Activated B cell treated with CpG ODN at 0.5 μM for 24 hours (primary cell): ENCODE data around the gene ARHGAP4. TPM values are rescaled to one million over a fixed set of nuclear protein-coding genes. Genes with fewer than 3 reads are reported as not detected.

Experiments
- ATAC-seq: fragments of 200-7000 bp; cut with Tn5 transposase; one replicate; pipeline ENCODE4 v1.10.0; 2021; ENCODE audit warnings: low read depth, mild to moderate bottlenecking, moderate library complexity
- CTCF ChIA-PET: fragments of 350-600 bp; sonication (Branson Sonifier 250); formaldehyde crosslinking; loops from one replicate; lab custom pipeline; 2021; ENCODE audit warnings: antibody characterized with exemption; lab: Charles Lee
- POLR2A ChIA-PET: fragments of 350-600 bp; sonication (Branson Sonifier 250); formaldehyde crosslinking; loops from one replicate; lab custom pipeline; 2021; ENCODE audit warnings: antibody characterized with exemption; lab: Charles Lee
- DNase-seq: peaks from one replicate; pipeline ENCODE4 v3.0.0; 2022
- H3K27ac Mint-ChIP-seq: one replicate; pipeline ENCODE4 v1.8.0; 2020; ENCODE audit warnings: mixed read lengths
- H3K27me3 Mint-ChIP-seq: one replicate; pipeline ENCODE4 v1.8.0; 2021; ENCODE audit warnings: mixed read lengths
- H3K36me3 Mint-ChIP-seq: one replicate; pipeline ENCODE4 v1.8.0; 2021; ENCODE audit warnings: low read depth, mixed read lengths
- H3K4me1 Mint-ChIP-seq: one replicate; pipeline ENCODE4 v1.8.0; 2021; ENCODE audit warnings: mixed read lengths
- H3K4me3 Mint-ChIP-seq: one replicate; pipeline ENCODE4 v1.8.0; 2020; ENCODE audit warnings: mild to moderate bottlenecking, mixed read lengths
- H3K9me3 Mint-ChIP-seq: one replicate; pipeline ENCODE4 v1.8.0; 2020; ENCODE audit warnings: mixed read lengths
- intact Hi-C: fragments of 100-400 bp; cut with micrococcal nuclease; formaldehyde crosslinking; loops from one replicate; pipeline ENCODE4 v1.15.1; 2024
- total RNA-seq: library from RNA; stranded (reverse); gene quantifications from 2 replicates; pipeline ENCODE4 v1.2.3, GENCODE V29; 2022
- TF ChIP-seq, protein P1 (sequence below): fragments of 200-600 bp; IDR thresholded peaks from one replicate; pipeline ENCODE4 v1.8.0; 2022; ENCODE audit warnings: antibody characterized with exemption, mild to moderate bottlenecking

Gene ARHGAP4
- total RNA-seq, 1 donor from 2014 or later = 158 TPM

- ATAC-seq (no peak), DNase-seq (no peak)
- Mint-ChIP-seq H3K4me3 (peak overlapping the region; percentile 44), H3K9me3 (no peaks in the 10 kb centered on the region), H3K4me1 (peaks cover 42% of the 10 kb centered on the region), H3K27ac (peak overlapping the region; percentile 93), H3K36me3 (peaks cover 22% of the 10 kb centered on the region), H3K27me3 (no peaks in the 10 kb centered on the region)
- ChIA-PET POLR2A (interaction anchor here (0.7 to 10.3 kb wide), 7 partner anchors 14 to 619 kb away, joined by 3 to 305 read pairs (median 5); partner anchors contain the start of genes HCFC1, IDH3G, IKBKG and NAA10), CTCF (interaction anchor here (1.2 kb wide), 1 partner anchor 18 kb away, joined by 11 read pairs; no protein-coding TSS in a partner anchor)
- intact Hi-C loops = loop anchor here (1.0 to 5.0 kb wide), 5 partner anchors 41 to 332 kb away; partner anchors contain the start of genes CCNQ, HCFC1, IDH3G and SSR4
- TF ChIP-seq, protein P1, sequence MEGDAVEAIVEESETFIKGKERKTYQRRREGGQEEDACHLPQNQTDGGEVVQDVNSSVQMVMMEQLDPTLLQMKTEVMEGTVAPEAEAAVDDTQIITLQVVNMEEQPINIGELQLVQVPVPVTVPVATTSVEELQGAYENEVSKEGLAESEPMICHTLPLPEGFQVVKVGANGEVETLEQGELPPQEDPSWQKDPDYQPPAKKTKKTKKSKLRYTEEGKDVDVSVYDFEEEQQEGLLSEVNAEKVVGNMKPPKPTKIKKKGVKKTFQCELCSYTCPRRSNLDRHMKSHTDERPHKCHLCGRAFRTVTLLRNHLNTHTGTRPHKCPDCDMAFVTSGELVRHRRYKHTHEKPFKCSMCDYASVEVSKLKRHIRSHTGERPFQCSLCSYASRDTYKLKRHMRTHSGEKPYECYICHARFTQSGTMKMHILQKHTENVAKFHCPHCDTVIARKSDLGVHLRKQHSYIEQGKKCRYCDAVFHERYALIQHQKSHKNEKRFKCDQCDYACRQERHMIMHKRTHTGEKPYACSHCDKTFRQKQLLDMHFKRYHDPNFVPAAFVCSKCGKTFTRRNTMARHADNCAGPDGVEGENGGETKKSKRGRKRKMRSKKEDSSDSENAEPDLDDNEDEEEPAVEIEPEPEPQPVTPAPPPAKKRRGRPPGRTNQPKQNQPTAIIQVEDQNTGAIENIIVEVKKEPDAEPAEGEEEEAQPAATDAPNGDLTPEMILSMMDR = no peak
These were observed 2.8 kb upstream of the ARHGAP4 start for GRCh38 chrX:153928846-153929245.

DNA sequence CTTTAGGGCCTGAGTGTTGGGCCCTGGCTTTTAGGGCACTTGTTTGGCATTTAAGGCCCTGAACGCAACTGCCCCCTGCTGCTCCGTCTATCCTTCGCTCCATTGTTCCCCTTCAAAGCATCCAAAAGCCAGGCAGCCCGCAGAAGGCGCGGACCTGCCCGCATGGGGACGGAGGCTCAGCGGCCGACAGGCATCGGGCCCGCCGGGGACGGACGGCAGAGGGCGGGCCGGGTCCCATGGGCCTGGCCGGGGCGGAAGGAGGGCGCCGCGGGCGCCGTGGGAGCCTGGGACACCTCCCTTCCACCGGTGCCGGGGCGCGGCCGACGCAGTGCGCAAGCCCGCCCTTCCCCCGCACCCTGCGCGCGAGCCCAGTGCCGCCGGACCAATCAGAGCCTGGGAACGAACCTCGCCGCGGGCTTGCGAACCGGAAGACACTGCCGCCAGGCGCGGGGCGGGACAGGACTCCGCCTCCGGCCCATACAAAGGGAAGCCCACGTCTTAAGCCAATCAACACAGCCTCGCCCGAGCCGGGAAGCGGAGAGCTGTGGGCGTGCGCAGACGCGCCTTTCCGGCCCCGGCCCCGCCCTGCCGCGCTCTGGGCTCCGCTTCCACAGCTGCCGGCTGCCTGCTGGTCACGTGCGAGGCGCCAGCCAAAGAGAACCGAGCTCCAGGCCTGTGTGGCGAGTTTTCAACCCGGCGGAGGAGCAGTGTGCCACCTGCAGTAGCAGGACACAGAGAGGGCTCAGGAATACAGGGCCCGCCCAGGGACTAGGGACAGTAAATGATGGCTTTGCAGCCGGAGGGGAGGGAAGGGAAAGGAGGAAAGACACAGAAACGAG lies 2.1 kb upstream of the ARHGAP4 start:
- TF ChIP-seq, protein P1 = no peak
- ChIA-PET POLR2A (interaction anchor here (0.5 to 10.3 kb wide), 17 partner anchors 15 to 747 kb away, joined by 3 to 305 read pairs (median 6); partner anchors contain the start of genes AVPR2, G6PD, HCFC1 and IDH3G), CTCF (interaction anchor here (1.2 kb wide), 1 partner anchor 19 kb away, joined by 11 read pairs; no protein-coding TSS in a partner anchor)
- intact Hi-C loops = loop anchor here (1.0 to 5.0 kb wide), 7 partner anchors 7 to 331 kb away; partner anchors contain the start of genes CCNQ, HCFC1, IDH3G and NAA10
- Mint-ChIP-seq H3K9me3 (no peaks in the 10 kb centered on the region), H3K36me3 (peaks cover 22% of the 10 kb centered on the region), H3K4me1 (peaks cover 46% of the 10 kb centered on the region), H3K4me3 (peak overlapping the region; percentile 87), H3K27me3 (no peaks in the 10 kb centered on the region), H3K27ac (peak overlapping the region; percentile 96)
- ATAC-seq (peak; percentile 66), DNase-seq (peak; percentile 83)

- peak overlapping the region; percentile 87 for H3K4me3 Mint-ChIP-seq
- DNase-seq (no peak), ATAC-seq (no peak)
- intact Hi-C loops = loop anchor here (1.0 to 5.0 kb wide), 4 partner anchors 8 to 330 kb away; partner anchors contain the start of genes CCNQ and NAA10
- peaks cover 21% of the 10 kb centered on the region for H3K36me3 Mint-ChIP-seq
- H3K27me3 Mint-ChIP-seq = no peaks in the 10 kb centered on the region
- ChIA-PET CTCF (interaction anchor here (7.7 kb wide), 1 partner anchor 21 kb away, joined by 146 read pairs; the partner anchor contains the start of gene RENBP), POLR2A (interaction anchor here (0.5 to 10.3 kb wide), 13 partner anchors 15 to 747 kb away, joined by 3 to 305 read pairs (median 7); partner anchors contain the start of genes AVPR2, G6PD, HCFC1 and IDH3G)
- TF ChIP-seq, protein P1 = no peak
- no peaks in the 10 kb centered on the region for H3K9me3 Mint-ChIP-seq
- peaks cover 50% of the 10 kb centered on the region for H3K4me1 Mint-ChIP-seq
- peak overlapping the region; percentile 96 for H3K27ac Mint-ChIP-seq
These were observed 1.5 kb upstream of the ARHGAP4 start for GRCh38 chrX:153927672-153927921.

DNA sequence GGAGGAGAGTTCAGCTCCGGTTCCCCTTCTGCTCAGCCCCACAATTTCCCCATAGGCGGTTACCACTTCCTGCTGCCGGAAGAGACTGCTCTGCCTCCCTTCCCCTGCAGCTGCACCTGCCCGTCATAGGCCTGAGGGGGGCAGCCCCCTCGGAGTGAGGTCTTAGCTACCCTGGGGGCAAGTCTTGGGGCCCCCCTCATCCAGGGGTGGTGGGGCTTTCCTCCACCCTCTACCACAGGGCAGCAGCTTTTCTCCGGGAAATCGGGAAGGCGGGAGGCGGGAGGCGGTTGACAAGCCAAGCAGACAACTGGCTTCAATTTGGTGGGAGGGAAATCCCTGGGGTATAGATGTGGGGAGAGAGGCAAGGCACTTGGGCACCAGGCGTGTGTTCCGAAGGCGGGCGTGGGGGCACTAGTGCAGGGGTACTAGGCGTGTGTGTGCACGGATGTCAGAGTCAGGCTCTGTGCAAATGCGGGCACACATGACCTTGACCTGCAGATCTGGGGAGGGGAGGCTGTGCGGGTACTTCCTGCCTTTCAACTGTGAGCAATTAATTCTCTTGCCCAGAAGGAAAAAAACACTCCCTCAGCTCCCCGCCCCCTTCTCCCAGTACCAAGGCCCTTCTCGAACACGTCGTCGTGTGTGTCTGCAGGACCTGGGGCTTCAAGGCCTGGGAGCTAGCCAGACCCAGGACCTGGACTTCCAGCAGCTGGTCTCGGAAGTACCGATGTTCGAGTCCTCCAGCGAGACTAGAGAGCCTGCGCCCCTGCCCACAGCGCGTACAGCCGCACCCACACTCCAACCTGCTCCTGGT lies 1.0 kb upstream of the ARHGAP4 start:
- TF ChIP-seq, protein P1 = no peak
- Mint-ChIP-seq H3K27me3 (no peaks in the 10 kb centered on the region), H3K36me3 (peaks cover 18% of the 10 kb centered on the region), H3K27ac (peak overlapping the region; percentile 96), H3K9me3 (no peaks in the 10 kb centered on the region), H3K4me1 (peaks cover 54% of the 10 kb centered on the region), H3K4me3 (peak overlapping the region; percentile 87)
- intact Hi-C loops = loop anchor here (1.0 to 5.0 kb wide), 6 partner anchors 8 to 452 kb away; partner anchors contain the start of genes CCNQ, EMD, MECP2 and NAA10
- ATAC-seq = peak; percentile 48
- CTCF ChIA-PET = interaction anchor here (1.0 to 7.7 kb wide), 2 partner anchors 21 to 895 kb away, joined by 3 to 146 read pairs; partner anchors contain the start of gene RENBP
- POLR2A ChIA-PET = interaction anchor here (0.5 to 10.3 kb wide), 23 partner anchors 16 to 748 kb away, joined by 3 to 305 read pairs (median 5); partner anchors contain the start of genes AVPR2, BCAP31, G6PD and HCFC1
- peak; percentile 64 for DNase-seq
